ENCODE results near the gene FAM118B. TPM values are rescaled to one million over a fixed set of nuclear protein-coding genes. Genes with fewer than 3 reads are reported as not detected.

FAM118B gene
- total RNA-seq, 1 experiment from 2014 or later = 40.0 TPM

DNA sequence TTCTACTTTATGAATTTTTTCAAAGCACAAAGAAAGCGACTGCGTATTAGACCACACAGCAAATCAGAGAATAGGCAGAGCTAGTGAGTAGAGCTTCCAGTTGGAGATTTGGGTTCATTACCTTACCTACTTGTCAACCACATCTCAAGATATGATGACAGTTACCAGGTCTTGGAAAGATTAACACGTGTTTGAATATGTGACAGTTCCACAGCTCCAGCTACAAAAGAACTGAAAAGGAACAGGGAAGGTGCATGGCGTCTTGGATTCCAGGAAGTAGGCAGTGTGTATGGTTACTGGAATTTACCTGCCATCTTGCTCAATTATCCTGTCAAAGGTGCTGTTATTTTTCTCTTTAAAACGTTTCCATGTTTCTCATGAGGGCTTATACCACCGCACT, 76.7 kb downstream of the FAM118B start:
- peaks cover 2 to 16% (median 3%) of the 10 kb centered on the region in 3 experiments; a peak in 3 of 7 replicates for H3K36me3 Mint-ChIP-seq (ENCODE audit: insufficient read depth in 1 of 3, low read depth in 3 of 3)
- Histone ChIP-seq H3K23ac (ENCODE audit: insufficient read length, low read depth, low read length) (no peak overlapping the region), H2BK120ac (ENCODE audit: low read depth, low read length, poor library complexity, severe bottlenecking) (no peak overlapping the region), H3K79me2 (ENCODE audit: insufficient read depth, low read length) (no peaks in the 10 kb centered on the region), H2BK12ac (ENCODE audit: insufficient read length, low read depth, low read length) (no peak overlapping the region), H4K5ac (ENCODE audit: insufficient read length, low read depth, low read length) (no peak overlapping the region), H3K4me1 (ENCODE audit: insufficient read depth, low read length) (peaks cover 4% of the 10 kb centered on the region; the same call in 1 of the 2 replicates), H3T11ph (ENCODE audit: low read length) (no peak overlapping the region), H3K27me3 (ENCODE audit: insufficient read depth, low read length) (no peaks in the 10 kb centered on the region; the same call in 1 of the 2 replicates), H2AFZ (ENCODE audit: low read length) (no peak overlapping the region), H4K8ac (replicated peaks; ENCODE audit: insufficient read length, low read depth, low read length) (no peak overlapping the region), H2BK15ac (ENCODE audit: low read depth, low read length) (no peak overlapping the region), H4K91ac (ENCODE audit: insufficient read length, low read depth, low read length) (no peak overlapping the region), H3K4me2 (ENCODE audit: insufficient read depth, insufficient read length, low read length) (no peak overlapping the region), H2BK20ac (ENCODE audit: low read depth, low read length, poor library complexity, severe bottlenecking) (no peak overlapping the region), H3K9ac (ENCODE audit: extremely low read depth, insufficient read length, low read length) (no peak overlapping the region), H3K14ac (ENCODE audit: insufficient read depth, low read length) (no peak overlapping the region), H2AK5ac (ENCODE audit: insufficient read length, low read length) (no peak overlapping the region), H3K27ac (ENCODE audit: insufficient read length, low read depth, low read length) (no peak overlapping the region), H3K4ac (ENCODE audit: low read depth, low read length) (no peak overlapping the region), H4K20me1 (ENCODE audit: control insufficient read depth, insufficient read depth, insufficient read length) (no peaks in the 10 kb centered on the region), H3K18ac (ENCODE audit: insufficient read length, low read depth, low read length) (no peak overlapping the region), H2BK5ac (ENCODE audit: insufficient read length, low read length) (no peak overlapping the region), H3K9me3 (ENCODE audit: control insufficient read depth, low read depth, low read length) (no peaks in the 10 kb centered on the region), H3K56ac (ENCODE audit: insufficient read length, low read depth, low read length) (no peak overlapping the region), H3K79me1 (ENCODE audit: insufficient read depth, low read depth, low read length, poor library complexity, severe bottlenecking) (no peaks in the 10 kb centered on the region), H3K23me2 (ENCODE audit: insufficient read length, low read depth, low read length, poor library complexity, severe bottlenecking) (peaks cover 5% of the 10 kb centered on the region)
- peaks cover 5 to 7% of the 10 kb centered on the region in 2 experiments for H3K4me1 Mint-ChIP-seq
- no peak overlapping the region; a peak in 2 of 7 replicates for H3K27ac Mint-ChIP-seq
- WGBS (ENCODE audit: extremely low coverage, insufficient read length, low lambda C conversion rate) = no CpG with 5 or more reads among the region's 6 CpGs
- H3K4me3 Mint-ChIP-seq = no peak overlapping the region
- no peaks in the 10 kb centered on the region; a peak in 1 of 5 replicates for H3K9me3 Mint-ChIP-seq
- no peak for DNase-seq
- peaks cover 3% of the 10 kb centered on the region; the same call in 1 of the 2 replicates for H3K27me3 Mint-ChIP-seq (ENCODE audit: low read depth)
- TF ChIP-seq CTCF (conservative IDR thresholded peaks at IDR 0.05) = no peak
